Osteocyte (in vitro differentiated cells): ENCODE measurements around the gene SAMD3. TPM values are rescaled to one million over a fixed set of nuclear protein-coding genes. Genes with fewer than 3 reads are reported as not detected.

Source experiments
- DNase-seq: peaks from one replicate; pipeline ENCODE4 v3.0.0; 2021; ENCODE audit warnings: mixed read lengths; ENCODE audit not compliant: unreplicated experiment; ENCODE audit errors: extremely low spot score
- H3K27ac Mint-ChIP-seq: one replicate; pipeline ENCODE4 v1.8.0; 2021; ENCODE audit warnings: mild to moderate bottlenecking, mixed read lengths; ENCODE audit not compliant: unreplicated experiment
- H3K27me3 Mint-ChIP-seq: one replicate; pipeline ENCODE4 v1.8.0; 2021; ENCODE audit warnings: mixed read lengths; ENCODE audit not compliant: unreplicated experiment
- H3K36me3 Mint-ChIP-seq: one replicate; pipeline ENCODE4 v1.8.0; 2021; ENCODE audit warnings: mixed read lengths; ENCODE audit not compliant: unreplicated experiment
- H3K4me1 Mint-ChIP-seq: one replicate; pipeline ENCODE4 v1.8.0; 2021; ENCODE audit warnings: mixed read lengths; ENCODE audit not compliant: unreplicated experiment
- H3K4me3 Mint-ChIP-seq: one replicate; pipeline ENCODE4 v1.8.0; 2021; ENCODE audit warnings: mild to moderate bottlenecking, moderate library complexity, mixed read lengths; ENCODE audit not compliant: unreplicated experiment
- H3K9me3 Mint-ChIP-seq: one replicate; pipeline ENCODE4 v1.8.0; 2021; ENCODE audit warnings: mixed read lengths; ENCODE audit not compliant: unreplicated experiment
- CTCF ChIP-seq: fragments of 200-600 bp; sonication (generic); IDR thresholded peaks from 2 replicates; pipeline ENCODE4 v1.5.0; 2021; ENCODE audit warnings: antibody characterized with exemption, mild to moderate bottlenecking, moderate library complexity
- total RNA-seq: library from RNA; stranded (reverse); gene quantifications from 2 replicates; pipeline ENCODE4 v1.2.1, GENCODE V29; 2021

The SAMD3 gene
- total RNA-seq, 1 donor from 2014 or later, result 0.64 TPM

- Mint-ChIP-seq H3K27ac (no peak overlapping the region), H3K36me3 (peaks cover 11% of the 10 kb centered on the region), H3K4me1 (peaks cover 9% of the 10 kb centered on the region), H3K27me3 (no peaks in the 10 kb centered on the region), H3K4me3 (no peak overlapping the region), H3K9me3 (no peaks in the 10 kb centered on the region)
- no peak for TF ChIP-seq CTCF
- no peak for DNase-seq
Measured at GRCh38 chr6:130129762-130130246, 92.9 kb downstream of the SAMD3 start.

GRCh38 chr6:130128326-130128725, 94.4 kb downstream of the SAMD3 start:
- H3K27ac Mint-ChIP-seq, result no peak overlapping the region
- no peak for DNase-seq
- TF ChIP-seq CTCF, result no peak
- no peaks in the 10 kb centered on the region for H3K27me3 Mint-ChIP-seq
- peaks cover 9% of the 10 kb centered on the region for H3K4me1 Mint-ChIP-seq
- no peak overlapping the region for H3K4me3 Mint-ChIP-seq
- no peaks in the 10 kb centered on the region for H3K9me3 Mint-ChIP-seq
- H3K36me3 Mint-ChIP-seq, result peaks cover 6% of the 10 kb centered on the region

- no peaks in the 10 kb centered on the region for H3K27me3 Mint-ChIP-seq
- H3K27ac Mint-ChIP-seq, result no peak overlapping the region
- H3K36me3 Mint-ChIP-seq, result peaks cover 4% of the 10 kb centered on the region
- TF ChIP-seq CTCF, result no peak
- H3K9me3 Mint-ChIP-seq, result no peaks in the 10 kb centered on the region
- no peak for DNase-seq
- H3K4me1 Mint-ChIP-seq, result peaks cover 9% of the 10 kb centered on the region
- H3K4me3 Mint-ChIP-seq, result no peak overlapping the region
Measured at GRCh38 chr6:130127195-130127594, 95.6 kb downstream of the SAMD3 start.

GRCh38 chr6:130122243-130122642, 100.5 kb downstream of the SAMD3 start:
- Mint-ChIP-seq H3K4me1 (no peaks in the 10 kb centered on the region), H3K27ac (no peak overlapping the region), H3K27me3 (no peaks in the 10 kb centered on the region), H3K4me3 (no peak overlapping the region), H3K36me3 (peaks cover 4% of the 10 kb centered on the region), H3K9me3 (no peaks in the 10 kb centered on the region)
- no peak for DNase-seq
- TF ChIP-seq CTCF, result no peak

DNA sequence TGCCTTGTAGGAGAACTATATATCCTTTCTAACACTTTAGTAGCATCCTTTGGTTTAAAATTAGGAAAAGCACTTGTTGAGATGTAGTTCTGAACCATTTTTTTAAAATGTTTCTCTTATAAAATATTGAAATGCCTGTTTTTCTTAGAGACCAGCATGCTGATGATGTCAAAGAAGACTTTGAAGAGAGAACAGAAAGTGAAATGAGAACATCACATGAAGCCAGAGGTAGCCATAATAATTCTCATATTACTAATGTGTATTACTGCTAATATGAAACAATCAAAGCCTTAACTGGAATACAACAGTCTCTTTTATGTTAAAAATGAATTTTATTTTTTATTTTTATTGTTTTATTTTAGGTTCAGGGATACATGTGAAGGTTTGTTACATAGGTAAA, 102.0 kb downstream of the SAMD3 start:
- Mint-ChIP-seq H3K36me3 (peaks cover 7% of the 10 kb centered on the region), H3K4me1 (no peaks in the 10 kb centered on the region), H3K9me3 (no peaks in the 10 kb centered on the region), H3K4me3 (no peak overlapping the region), H3K27ac (no peak overlapping the region), H3K27me3 (no peaks in the 10 kb centered on the region)
- no peak for TF ChIP-seq CTCF
- no peak for DNase-seq
